ENCODE measurements around the gene EVL. TPM values are rescaled to one million over a fixed set of nuclear protein-coding genes. Genes with fewer than 3 reads are reported as not detected.
A peak's percentile ranks its signal among the peaks of the same experiment; 100 is the strongest.

Gene EVL
- total RNA-seq, 1 donor from 2014 or later: 285 TPM

DNA sequence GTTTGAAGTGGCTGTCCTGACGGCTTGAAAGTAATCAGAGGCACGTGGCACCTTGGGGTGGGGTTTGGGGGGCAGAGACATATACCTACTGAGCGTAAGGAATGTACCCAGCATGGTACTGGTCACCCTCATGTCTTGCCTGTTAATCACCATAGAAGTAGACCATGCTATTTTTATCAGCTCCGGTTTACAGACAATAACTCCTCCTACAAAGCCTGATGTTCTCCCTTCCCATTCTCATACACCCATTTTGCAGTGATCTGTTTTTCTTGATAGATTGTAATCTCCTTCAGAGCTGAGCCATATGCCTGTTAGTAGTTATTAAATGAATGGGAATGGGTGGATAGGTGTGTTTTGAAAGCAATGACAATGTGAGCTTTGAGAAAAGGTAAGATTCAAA lies 10.5 kb downstream of the EVL start:
- no peak for DNase-seq
- peaks cover 55% of the 10 kb centered on the region for H3K36me3 Mint-ChIP-seq (ENCODE audit: low read depth)
- peaks cover 87% of the 10 kb centered on the region for H3K4me1 Mint-ChIP-seq
- intact Hi-C loops (cut with micrococcal nuclease): no loop called here
- H3K9me3 Mint-ChIP-seq: no peaks in the 10 kb centered on the region
- no peaks in the 10 kb centered on the region for H3K27me3 Mint-ChIP-seq
- peak overlapping the region; percentile 91 for H3K27ac Mint-ChIP-seq
- peak overlapping the region; percentile 79 for H3K4me3 Mint-ChIP-seq

DNA sequence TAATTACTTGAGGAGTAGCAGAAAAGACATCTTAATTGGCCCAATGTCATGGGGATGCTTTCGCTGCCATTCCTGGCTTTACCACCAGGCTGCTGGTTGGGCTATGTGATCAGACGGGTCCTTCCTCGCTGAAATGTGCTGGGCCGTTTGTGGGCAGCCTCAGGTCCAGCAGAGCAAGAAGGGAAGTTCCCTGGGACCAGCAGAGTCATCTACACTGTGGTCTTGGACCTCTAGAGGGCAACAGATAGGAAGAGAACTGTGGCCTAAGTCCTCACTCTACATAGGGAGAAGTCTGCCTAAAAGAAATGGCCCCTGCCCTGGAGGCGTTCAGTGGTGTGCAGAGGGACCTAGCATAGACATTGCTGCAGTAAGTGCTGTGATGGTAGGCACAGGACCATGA lies 10.9 kb downstream of the EVL start:
- H3K4me3 Mint-ChIP-seq: peak overlapping the region; percentile 79
- intact Hi-C loops (cut with micrococcal nuclease): no loop called here
- DNase-seq: peak; percentile 82
- H3K27ac Mint-ChIP-seq: peak overlapping the region; percentile 91
- H3K36me3 Mint-ChIP-seq (ENCODE audit: low read depth): peaks cover 54% of the 10 kb centered on the region
- peaks cover 86% of the 10 kb centered on the region for H3K4me1 Mint-ChIP-seq
- no peaks in the 10 kb centered on the region for H3K9me3 Mint-ChIP-seq
- H3K27me3 Mint-ChIP-seq: no peaks in the 10 kb centered on the region

DNA sequence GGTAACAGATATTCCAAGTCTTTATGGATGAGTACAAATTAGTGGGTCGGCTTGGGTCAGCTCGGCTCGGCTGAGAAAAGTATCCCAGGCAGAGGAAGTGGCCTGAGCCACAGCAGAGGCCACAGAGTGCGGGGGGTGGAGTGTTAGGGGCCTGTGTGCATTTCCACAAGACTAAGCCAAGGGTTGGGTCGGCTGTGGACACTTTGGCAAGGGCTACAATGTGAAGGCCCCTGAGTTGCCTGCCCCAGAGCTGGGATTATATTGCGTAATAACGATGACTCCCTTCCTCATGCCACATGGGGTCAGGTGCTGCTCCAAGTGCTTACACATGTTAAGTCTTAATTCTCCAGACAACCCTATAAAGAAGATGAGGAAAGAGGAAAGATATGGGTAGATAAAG lies 11.4 kb downstream of the EVL start:
- peaks cover 54% of the 10 kb centered on the region for H3K36me3 Mint-ChIP-seq (ENCODE audit: low read depth)

GRCh38 chr14:100077441-100077840 lies 12.2 kb downstream of the EVL start:
- H3K27ac Mint-ChIP-seq: peak overlapping the region; percentile 91
- H3K27me3 Mint-ChIP-seq: no peaks in the 10 kb centered on the region
- H3K9me3 Mint-ChIP-seq: no peaks in the 10 kb centered on the region
- H3K4me3 Mint-ChIP-seq: peak overlapping the region; percentile 79
- intact Hi-C loops (cut with micrococcal nuclease): no loop called here
- peaks cover 90% of the 10 kb centered on the region for H3K4me1 Mint-ChIP-seq
- peak; percentile 66 for DNase-seq
- peaks cover 55% of the 10 kb centered on the region for H3K36me3 Mint-ChIP-seq (ENCODE audit: low read depth)

More for the DNA sequence above, 11.4 kb downstream of the EVL start:
- Mint-ChIP-seq H3K4me1 (peaks cover 87% of the 10 kb centered on the region), H3K27ac (peak overlapping the region; percentile 91), H3K27me3 (no peaks in the 10 kb centered on the region), H3K9me3 (no peaks in the 10 kb centered on the region), H3K4me3 (peak overlapping the region; percentile 79)
- intact Hi-C loops (cut with micrococcal nuclease): no loop called here
- peak; percentile 63 for DNase-seq

DNA sequence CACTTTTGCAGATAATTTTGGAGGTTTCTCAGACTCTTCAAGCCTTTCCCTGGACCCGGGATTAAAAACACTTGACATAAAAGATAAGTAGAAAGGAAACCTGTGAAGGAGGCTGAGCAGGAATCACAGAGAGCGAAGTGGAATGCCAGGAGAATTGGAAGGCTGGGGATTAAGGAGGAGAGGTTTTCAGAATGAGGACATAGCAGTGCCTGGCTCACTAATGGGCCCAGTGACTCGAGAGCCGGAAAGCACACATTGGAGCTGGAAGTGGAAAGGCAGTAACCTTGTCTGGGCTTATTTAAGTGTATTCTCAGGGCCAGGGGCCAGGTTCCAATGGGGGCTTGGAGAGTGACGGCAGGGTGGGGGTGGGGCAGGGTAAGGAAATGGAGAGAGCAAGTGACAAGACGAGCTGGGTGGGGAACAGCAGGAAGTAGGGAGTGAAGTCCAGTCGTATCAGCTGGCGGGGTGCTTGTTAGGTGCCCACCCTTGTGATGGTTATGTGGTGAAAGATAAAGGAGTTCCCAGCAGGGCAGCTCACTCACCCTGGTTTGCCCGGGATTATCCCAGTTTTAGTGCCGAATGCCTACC lies 13.1 kb downstream of the EVL start:
- Mint-ChIP-seq H3K27me3 (no peaks in the 10 kb centered on the region), H3K36me3 (ENCODE audit: low read depth) (peaks cover 53% of the 10 kb centered on the region)
- peak; percentile 71 for DNase-seq

DNA sequence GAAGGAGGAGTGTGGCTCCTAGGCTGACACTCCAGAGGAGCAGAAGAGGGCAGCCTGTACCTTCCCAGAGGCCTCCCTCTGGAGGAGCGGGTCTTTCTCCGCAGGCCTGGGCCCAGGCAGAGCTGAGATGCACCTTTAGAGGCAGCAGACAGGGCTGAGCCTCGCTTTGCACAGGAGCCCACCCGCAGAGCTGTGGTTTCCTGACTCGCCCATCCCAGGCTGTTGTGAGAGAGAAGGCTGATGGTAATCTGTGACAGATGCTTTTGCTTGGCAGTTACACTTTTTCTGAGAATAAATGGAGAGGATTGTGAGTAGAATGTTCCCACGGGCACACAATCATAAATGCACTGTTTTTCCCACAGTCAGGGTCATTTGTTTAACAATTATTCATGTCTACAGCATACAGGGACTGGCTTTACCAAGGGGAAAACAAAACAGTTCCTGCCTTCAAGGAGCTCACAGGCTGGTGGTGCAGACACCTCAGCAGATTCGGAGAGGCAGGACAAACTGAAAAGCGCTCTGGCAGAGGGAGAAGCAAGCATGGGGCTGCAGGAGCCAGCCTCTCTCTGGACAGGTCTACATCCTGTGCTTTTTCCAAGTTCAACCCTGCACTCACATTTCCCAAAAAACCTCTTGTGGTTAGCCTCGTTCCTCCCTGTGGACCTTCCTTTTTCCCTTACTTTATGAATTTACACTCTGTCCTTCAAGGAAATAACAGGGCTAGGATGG lies 13.9 kb downstream of the EVL start:
- Mint-ChIP-seq H3K27me3 (no peaks in the 10 kb centered on the region), H3K36me3 (ENCODE audit: low read depth) (peaks cover 52% of the 10 kb centered on the region), H3K4me1 (peaks cover 93% of the 10 kb centered on the region), H3K27ac (peak overlapping the region; percentile 91), H3K4me3 (peak overlapping the region; percentile 79), H3K9me3 (no peaks in the 10 kb centered on the region)
- intact Hi-C loops (cut with micrococcal nuclease): loop anchor here (1.0 kb wide), 2 partner anchors 14 to 25 kb away; partner anchors contain the start of gene EVL
- peak; percentile 95 for DNase-seq

More for the DNA sequence above, 13.1 kb downstream of the EVL start:
- peaks cover 91% of the 10 kb centered on the region for H3K4me1 Mint-ChIP-seq
- H3K4me3 Mint-ChIP-seq: peak overlapping the region; percentile 79
- peak overlapping the region; percentile 91 for H3K27ac Mint-ChIP-seq
- intact Hi-C loops (cut with micrococcal nuclease): no loop called here
- no peaks in the 10 kb centered on the region for H3K9me3 Mint-ChIP-seq

DNA sequence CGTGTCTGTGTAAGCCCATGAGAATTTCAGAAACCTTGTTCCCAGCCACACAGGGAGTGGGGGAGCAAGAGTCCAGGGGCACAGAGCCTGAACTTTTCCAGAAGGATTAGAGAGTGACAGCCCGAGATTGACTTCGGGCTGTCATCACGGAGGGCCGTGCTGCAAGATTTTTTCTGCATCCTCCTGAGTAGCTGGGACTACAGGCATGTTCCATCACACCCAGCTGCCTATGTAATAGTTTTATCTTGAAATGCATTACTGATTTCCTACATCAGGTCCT lies 14.4 kb downstream of the EVL start:
- peaks cover 93% of the 10 kb centered on the region for H3K4me1 Mint-ChIP-seq
- H3K9me3 Mint-ChIP-seq: no peaks in the 10 kb centered on the region
- DNase-seq: no peak
- H3K36me3 Mint-ChIP-seq (ENCODE audit: low read depth): peaks cover 52% of the 10 kb centered on the region
- intact Hi-C loops (cut with micrococcal nuclease): loop anchor here (1.0 kb wide), 2 partner anchors 14 to 25 kb away; partner anchors contain the start of gene EVL
- peak overlapping the region; percentile 79 for H3K4me3 Mint-ChIP-seq
- H3K27ac Mint-ChIP-seq: peak overlapping the region; percentile 91
- H3K27me3 Mint-ChIP-seq: no peaks in the 10 kb centered on the region

- Mint-ChIP-seq H3K4me1 (peaks cover 93% of the 10 kb centered on the region), H3K27ac (peak overlapping the region; percentile 91), H3K4me3 (peak overlapping the region; percentile 79), H3K9me3 (no peaks in the 10 kb centered on the region), H3K36me3 (ENCODE audit: low read depth) (peaks cover 52% of the 10 kb centered on the region), H3K27me3 (no peaks in the 10 kb centered on the region)
- intact Hi-C loops (cut with micrococcal nuclease): no loop called here
- no peak for DNase-seq
Measured at GRCh38 chr14:100080206-100080605, 15.0 kb downstream of the EVL start.

GRCh38 chr14:100081997-100082625 lies 16.9 kb downstream of the EVL start:
- Mint-ChIP-seq H3K27ac (peak overlapping the region; percentile 98), H3K4me1 (peaks cover 89% of the 10 kb centered on the region), H3K9me3 (no peaks in the 10 kb centered on the region), H3K4me3 (peak overlapping the region; percentile 88), H3K36me3 (ENCODE audit: low read depth) (peaks cover 58% of the 10 kb centered on the region), H3K27me3 (no peaks in the 10 kb centered on the region)
- intact Hi-C loops (cut with micrococcal nuclease): loop anchor here (1.0 kb wide), 1 partner anchor 9 kb away; no protein-coding TSS in a partner anchor
- DNase-seq: peak; percentile 72

GRCh38 chr14:100082723-100083122 lies 17.5 kb downstream of the EVL start:
- Mint-ChIP-seq H3K27me3 (no peaks in the 10 kb centered on the region), H3K9me3 (no peaks in the 10 kb centered on the region), H3K36me3 (ENCODE audit: low read depth) (peaks cover 59% of the 10 kb centered on the region), H3K27ac (peak overlapping the region; percentile 98), H3K4me1 (peaks cover 87% of the 10 kb centered on the region), H3K4me3 (peak overlapping the region; percentile 88)
- intact Hi-C loops (cut with micrococcal nuclease): loop anchor here (1.0 kb wide), 1 partner anchor 9 kb away; no protein-coding TSS in a partner anchor
- DNase-seq: no peak

DNA sequence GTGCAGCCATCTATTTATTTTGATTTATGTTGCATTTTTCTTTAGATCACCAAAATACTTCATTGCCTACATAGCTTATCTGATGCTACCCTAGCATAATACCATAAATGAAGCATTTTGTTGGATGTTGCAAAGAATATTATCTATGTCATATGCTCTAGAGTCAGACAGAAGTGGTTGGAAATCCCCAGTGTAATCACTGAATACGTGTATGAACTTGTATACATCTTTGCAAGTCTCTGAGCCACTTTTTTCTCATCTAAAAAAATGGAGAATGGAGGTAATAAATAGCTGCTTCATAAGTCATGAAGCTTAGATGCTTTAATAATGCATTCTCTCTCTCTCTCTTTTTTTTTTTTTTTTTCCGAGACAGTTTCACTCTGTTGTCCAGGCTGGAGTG lies 18.5 kb downstream of the EVL start:
- Mint-ChIP-seq H3K9me3 (no peaks in the 10 kb centered on the region), H3K4me3 (peak overlapping the region; percentile 88), H3K36me3 (ENCODE audit: low read depth) (peaks cover 68% of the 10 kb centered on the region), H3K27me3 (no peaks in the 10 kb centered on the region), H3K4me1 (peaks cover 87% of the 10 kb centered on the region), H3K27ac (peak overlapping the region; percentile 98)
- DNase-seq: no peak
- intact Hi-C loops (cut with micrococcal nuclease): no loop called here

- Mint-ChIP-seq H3K4me3 (peak overlapping the region; percentile 88), H3K9me3 (no peaks in the 10 kb centered on the region), H3K27me3 (no peaks in the 10 kb centered on the region), H3K4me1 (peaks cover 86% of the 10 kb centered on the region), H3K36me3 (ENCODE audit: low read depth) (peaks cover 71% of the 10 kb centered on the region), H3K27ac (peak overlapping the region; percentile 98)
- no peak for DNase-seq
- intact Hi-C loops (cut with micrococcal nuclease): no loop called here
Measured at GRCh38 chr14:100084591-100084990, 19.4 kb downstream of the EVL start.

GRCh38 chr14:100085462-100085861 lies 20.2 kb downstream of the EVL start:
- intact Hi-C loops (cut with micrococcal nuclease): no loop called here
- peaks cover 84% of the 10 kb centered on the region for H3K4me1 Mint-ChIP-seq
- H3K27me3 Mint-ChIP-seq: no peaks in the 10 kb centered on the region
- no peaks in the 10 kb centered on the region for H3K9me3 Mint-ChIP-seq
- H3K4me3 Mint-ChIP-seq: peak overlapping the region; percentile 88
- H3K27ac Mint-ChIP-seq: peak overlapping the region; percentile 98
- peaks cover 72% of the 10 kb centered on the region for H3K36me3 Mint-ChIP-seq (ENCODE audit: low read depth)
- DNase-seq: no peak

- H3K4me1 Mint-ChIP-seq: peaks cover 85% of the 10 kb centered on the region
- peak overlapping the region; percentile 61 for H3K4me3 Mint-ChIP-seq
- H3K27ac Mint-ChIP-seq: peak overlapping the region; percentile 98
- H3K9me3 Mint-ChIP-seq: no peaks in the 10 kb centered on the region
- no peaks in the 10 kb centered on the region for H3K27me3 Mint-ChIP-seq
- peaks cover 75% of the 10 kb centered on the region for H3K36me3 Mint-ChIP-seq (ENCODE audit: low read depth)
- DNase-seq: no peak
- intact Hi-C loops (cut with micrococcal nuclease): no loop called here
Measured at GRCh38 chr14:100086361-100086760, 21.1 kb downstream of the EVL start.

Measured in activated CD4-positive, alpha-beta T cell treated with anti-CD3 and anti-CD28 coated beads, Interleukin-2, amount 10 ng/mL, durations not matched to agents 24 days and 14 days (primary cell).